ENCODE results near the gene KLK6. TPM values are rescaled to one million over a fixed set of nuclear protein-coding genes. Genes with fewer than 3 reads are reported as not detected.

The KLK6 gene
- total RNA-seq, 1 donor from 2014 or later: 0.62 TPM

- H3K9me3 Mint-ChIP-seq (ENCODE audit: low read depth): no peaks in the 10 kb centered on the region
- no peaks in the 10 kb centered on the region for H3K36me3 Mint-ChIP-seq (ENCODE audit: insufficient read depth)
- H3K27me3 Mint-ChIP-seq: peaks cover 44% of the 10 kb centered on the region
- H3K4me1 Mint-ChIP-seq (ENCODE audit: low read depth): no peaks in the 10 kb centered on the region
- no peak for DNase-seq (ENCODE audit: low spot score, unreplicated experiment)
- TF ChIP-seq, protein P1, sequence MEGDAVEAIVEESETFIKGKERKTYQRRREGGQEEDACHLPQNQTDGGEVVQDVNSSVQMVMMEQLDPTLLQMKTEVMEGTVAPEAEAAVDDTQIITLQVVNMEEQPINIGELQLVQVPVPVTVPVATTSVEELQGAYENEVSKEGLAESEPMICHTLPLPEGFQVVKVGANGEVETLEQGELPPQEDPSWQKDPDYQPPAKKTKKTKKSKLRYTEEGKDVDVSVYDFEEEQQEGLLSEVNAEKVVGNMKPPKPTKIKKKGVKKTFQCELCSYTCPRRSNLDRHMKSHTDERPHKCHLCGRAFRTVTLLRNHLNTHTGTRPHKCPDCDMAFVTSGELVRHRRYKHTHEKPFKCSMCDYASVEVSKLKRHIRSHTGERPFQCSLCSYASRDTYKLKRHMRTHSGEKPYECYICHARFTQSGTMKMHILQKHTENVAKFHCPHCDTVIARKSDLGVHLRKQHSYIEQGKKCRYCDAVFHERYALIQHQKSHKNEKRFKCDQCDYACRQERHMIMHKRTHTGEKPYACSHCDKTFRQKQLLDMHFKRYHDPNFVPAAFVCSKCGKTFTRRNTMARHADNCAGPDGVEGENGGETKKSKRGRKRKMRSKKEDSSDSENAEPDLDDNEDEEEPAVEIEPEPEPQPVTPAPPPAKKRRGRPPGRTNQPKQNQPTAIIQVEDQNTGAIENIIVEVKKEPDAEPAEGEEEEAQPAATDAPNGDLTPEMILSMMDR (IDR thresholded peaks at IDR 0.05; ENCODE audit: unreplicated experiment): no peak
- no peak overlapping the region for H3K27ac Mint-ChIP-seq
- no peak overlapping the region for H3K4me3 Mint-ChIP-seq (ENCODE audit: low read depth)
Measured at GRCh38 chr19:50949861-50950260, 19.5 kb downstream of the KLK6 start.

GRCh38 chr19:50947123-50947522, 22.3 kb downstream of the KLK6 start:
- H3K4me3 Mint-ChIP-seq (ENCODE audit: low read depth): no peak overlapping the region
- no peaks in the 10 kb centered on the region for H3K4me1 Mint-ChIP-seq (ENCODE audit: low read depth)
- H3K9me3 Mint-ChIP-seq (ENCODE audit: low read depth): no peaks in the 10 kb centered on the region
- TF ChIP-seq, protein P1 (IDR thresholded peaks at IDR 0.05; ENCODE audit: unreplicated experiment): no peak
- DNase-seq (ENCODE audit: low spot score, unreplicated experiment): no peak
- H3K27ac Mint-ChIP-seq: no peak overlapping the region
- H3K36me3 Mint-ChIP-seq (ENCODE audit: insufficient read depth): no peaks in the 10 kb centered on the region
- H3K27me3 Mint-ChIP-seq: peaks cover 51% of the 10 kb centered on the region

DNA sequence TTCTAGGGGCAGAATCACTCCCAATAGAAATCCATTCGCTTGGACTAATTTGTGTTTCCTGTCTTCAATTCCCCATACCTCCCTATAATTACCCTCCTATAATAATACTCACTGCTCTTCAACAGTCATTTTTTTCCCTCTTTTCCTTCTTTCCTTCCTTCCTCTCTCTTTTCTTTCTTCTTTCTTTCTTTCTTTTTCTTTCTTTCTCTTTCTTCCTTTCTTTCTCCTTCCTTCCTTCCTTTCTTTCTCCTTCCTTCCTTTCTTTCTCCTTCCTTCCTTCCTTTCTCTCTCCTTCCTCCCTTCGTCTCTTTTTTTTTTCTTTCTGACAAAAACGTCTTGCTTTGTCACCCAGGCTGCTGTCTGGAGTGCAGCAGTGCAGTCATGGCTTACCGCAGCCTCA, 24.6 kb downstream of the KLK6 start:
- TF ChIP-seq, protein P1 (IDR thresholded peaks at IDR 0.05; ENCODE audit: unreplicated experiment): no peak
- Mint-ChIP-seq H3K4me1 (ENCODE audit: low read depth) (no peaks in the 10 kb centered on the region), H3K27me3 (peaks cover 54% of the 10 kb centered on the region), H3K36me3 (ENCODE audit: insufficient read depth) (no peaks in the 10 kb centered on the region), H3K27ac (no peak overlapping the region), H3K9me3 (ENCODE audit: low read depth) (no peaks in the 10 kb centered on the region), H3K4me3 (ENCODE audit: low read depth) (no peak overlapping the region)
- no peak for DNase-seq (ENCODE audit: low spot score, unreplicated experiment)

- Mint-ChIP-seq H3K36me3 (ENCODE audit: insufficient read depth) (no peaks in the 10 kb centered on the region), H3K4me1 (ENCODE audit: low read depth) (no peaks in the 10 kb centered on the region), H3K27me3 (peaks cover 50% of the 10 kb centered on the region), H3K27ac (no peak overlapping the region), H3K4me3 (ENCODE audit: low read depth) (no peak overlapping the region), H3K9me3 (ENCODE audit: low read depth) (no peaks in the 10 kb centered on the region)
- no peak for DNase-seq (ENCODE audit: low spot score, unreplicated experiment)
- TF ChIP-seq, protein P1 (IDR thresholded peaks at IDR 0.05; ENCODE audit: unreplicated experiment): no peak
Measured at GRCh38 chr19:50943074-50943828, 26.1 kb downstream of the KLK6 start.

GRCh38 chr19:50939596-50939995, 29.8 kb downstream of the KLK6 start:
- TF ChIP-seq, protein P1 (IDR thresholded peaks at IDR 0.05; ENCODE audit: unreplicated experiment): no peak
- peaks cover 47% of the 10 kb centered on the region for H3K27me3 Mint-ChIP-seq
- no peak for DNase-seq (ENCODE audit: low spot score, unreplicated experiment)

More at GRCh38 chr19:50939596-50939995, 29.8 kb downstream of the KLK6 start:
- Mint-ChIP-seq H3K36me3 (ENCODE audit: insufficient read depth) (no peaks in the 10 kb centered on the region), H3K27ac (no peak overlapping the region), H3K4me3 (ENCODE audit: low read depth) (no peak overlapping the region), H3K4me1 (ENCODE audit: low read depth) (no peaks in the 10 kb centered on the region), H3K9me3 (ENCODE audit: low read depth) (no peaks in the 10 kb centered on the region)
